ENCODE data around the gene BRAF. TPM values are rescaled to one million over a fixed set of nuclear protein-coding genes. Genes with fewer than 3 reads are reported as not detected.
"Not testable (repeated sequence)": the region's sequence is repeated elsewhere in the genome, so short reads cannot be mapped to it uniquely, and the experiment has no call there.

BRAF gene
- total RNA-seq, 1 donor from 2014 or later, result 34.7 TPM

DNA sequence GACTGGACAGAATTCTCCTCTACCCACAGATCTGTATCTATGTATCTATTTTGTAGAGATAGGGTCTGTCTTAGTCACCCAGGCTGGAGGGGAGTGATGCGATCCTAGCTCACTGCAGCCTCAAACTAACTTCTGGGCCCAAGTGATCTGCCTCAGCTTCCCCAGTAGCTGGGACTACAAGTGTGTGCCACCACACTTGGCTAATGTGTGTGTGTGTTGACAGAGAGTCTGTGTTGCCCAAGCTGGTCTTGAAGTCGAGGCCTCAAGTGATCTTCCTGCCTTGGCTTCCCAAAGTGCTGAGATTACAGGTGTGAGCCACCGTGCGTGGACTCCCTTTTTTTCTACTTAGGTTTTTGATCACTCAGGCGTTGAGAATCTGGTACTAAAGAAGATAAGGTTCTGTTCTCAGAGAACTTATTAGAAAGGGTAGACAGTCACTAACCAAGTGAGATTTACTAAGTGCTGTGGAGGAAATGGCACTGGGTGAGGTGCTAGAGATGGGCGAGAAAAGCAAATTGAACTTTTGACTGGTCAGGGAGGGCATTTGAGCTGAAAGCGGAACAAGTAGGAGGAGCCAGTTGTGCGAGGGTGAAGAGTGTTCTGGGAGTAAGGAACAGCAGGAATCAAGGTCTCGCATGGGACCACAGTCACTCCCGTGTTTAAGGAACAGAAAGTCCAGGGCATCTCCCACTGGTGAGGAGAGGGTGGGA, 210.2 kb downstream of the BRAF start:
- no peak for DNase-seq (ENCODE audit: low spot score)

DNA sequence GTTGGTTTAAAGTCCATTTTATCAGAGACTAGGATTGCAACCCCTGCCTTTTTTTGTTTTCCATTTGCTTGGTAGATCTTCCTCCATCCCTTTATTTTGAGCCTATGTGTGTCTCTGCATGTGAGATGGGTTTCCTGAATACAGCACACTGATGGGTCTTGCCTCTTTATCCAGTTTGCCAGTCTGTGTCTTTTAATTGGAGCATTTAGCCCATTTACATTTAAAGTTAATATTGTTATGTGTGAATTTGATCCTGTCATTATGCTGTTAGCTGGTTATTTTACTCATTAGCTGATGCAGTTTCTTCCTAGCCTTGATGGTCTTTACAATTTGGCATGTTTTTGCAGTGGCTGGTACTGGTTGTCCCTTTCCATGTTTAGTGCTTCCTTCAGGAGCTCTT, 212.3 kb downstream of the BRAF start:
- DNase-seq (ENCODE audit: low spot score), result not testable (repeated sequence)

- not testable (repeated sequence) for DNase-seq (ENCODE audit: low spot score)
Measured at GRCh38 chr7:140708764-140709163, 216.0 kb downstream of the BRAF start.

DNA sequence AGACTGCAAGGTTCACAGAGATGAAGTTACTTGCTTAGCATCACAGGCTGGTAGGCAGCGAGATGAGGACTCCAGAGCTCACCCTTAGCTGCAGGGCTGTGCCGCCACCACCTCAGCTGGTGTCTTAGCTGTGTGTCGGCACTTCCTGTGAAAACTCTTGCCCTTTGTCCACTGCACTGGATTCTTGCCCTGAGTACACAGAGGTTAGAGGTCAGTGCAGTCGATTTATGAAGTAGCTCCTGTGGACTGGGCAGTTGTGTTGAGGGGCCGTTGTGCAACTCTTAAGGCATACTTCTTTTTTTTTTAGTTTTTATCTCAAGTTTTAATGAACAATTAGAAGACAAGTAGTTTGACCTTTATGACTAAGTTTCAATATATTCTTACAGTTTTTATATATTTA, 217.6 kb downstream of the BRAF start:
- DNase-seq (ENCODE audit: low spot score), result no peak

GRCh38 chr7:140704205-140704604, 220.5 kb downstream of the BRAF start:
- no peak for DNase-seq (ENCODE audit: low spot score)

DNA sequence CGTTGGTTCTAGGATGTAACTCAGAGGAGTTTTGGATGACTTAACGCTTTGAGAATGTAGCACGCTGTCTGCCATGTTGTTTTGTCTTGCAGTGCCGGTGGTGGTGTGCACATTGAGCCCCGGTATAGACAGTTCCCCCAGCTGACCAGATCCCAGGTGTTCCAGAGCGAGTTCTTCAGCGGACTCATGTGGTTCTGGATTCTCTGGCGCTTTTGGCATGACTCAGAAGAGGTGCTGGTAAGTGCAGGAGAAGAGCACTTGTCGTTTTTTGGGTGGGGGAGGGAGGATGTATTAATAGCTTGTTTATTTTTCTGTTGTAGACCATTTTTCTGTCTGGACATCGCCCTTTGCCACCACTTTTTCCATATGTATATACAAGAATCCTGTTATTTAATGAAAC, 222.0 kb downstream of the BRAF start:
- DNase-seq (ENCODE audit: low spot score), result no peak

GRCh38 chr7:140698477-140698876, 226.3 kb downstream of the BRAF start:
- peak; percentile 72 for DNase-seq (ENCODE audit: low spot score)

- peak; percentile 89 for DNase-seq (ENCODE audit: low spot score)
Measured at GRCh38 chr7:140697447-140698143, 227.1 kb downstream of the BRAF start.

DNA sequence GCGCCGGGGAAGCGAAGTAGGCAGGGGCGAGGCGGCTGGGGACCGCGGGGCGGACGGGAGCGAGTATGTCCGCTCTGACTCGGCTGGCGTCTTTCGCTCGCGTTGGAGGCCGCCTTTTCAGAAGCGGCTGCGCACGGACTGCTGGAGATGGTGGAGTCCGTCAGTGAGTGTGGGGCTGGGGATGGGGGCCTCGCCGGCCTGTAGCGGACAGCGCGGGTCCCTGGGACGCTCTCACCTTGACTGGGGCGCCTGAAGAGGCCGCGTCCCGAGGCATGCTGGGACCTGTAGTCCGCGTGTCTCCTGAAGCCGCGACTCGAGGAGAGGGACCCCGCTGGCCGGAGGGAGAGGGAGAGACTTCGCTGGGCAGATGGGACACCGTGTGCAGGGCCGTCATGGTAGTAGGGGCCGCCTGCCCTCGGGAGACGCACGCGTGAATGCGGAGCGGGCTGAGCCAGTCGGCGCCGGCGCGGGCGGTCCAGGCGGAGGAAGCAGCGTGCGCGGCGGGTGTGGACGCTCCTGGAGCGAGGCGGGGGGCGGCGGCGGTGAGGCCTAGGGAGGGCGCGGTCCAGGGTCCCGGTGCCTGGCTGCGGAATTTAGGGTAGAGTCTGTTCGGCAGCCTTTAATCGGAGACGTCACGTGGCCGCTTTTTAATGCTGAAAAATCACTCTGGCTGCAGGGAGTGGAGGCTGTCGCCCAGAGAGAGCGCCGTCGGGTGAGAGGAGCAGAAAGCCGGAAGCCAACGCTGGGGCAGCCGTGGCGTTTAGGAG, 227.9 kb downstream of the BRAF start, which contains the start of gene NDUFB2:
TSS of gene NDUFB2 (plus strand) at position 29 of the 767 bp plus-strand sequence. CDS start at position 66, 37 bp downstream.
- peak; percentile 98 for DNase-seq (ENCODE audit: low spot score)

DNA sequence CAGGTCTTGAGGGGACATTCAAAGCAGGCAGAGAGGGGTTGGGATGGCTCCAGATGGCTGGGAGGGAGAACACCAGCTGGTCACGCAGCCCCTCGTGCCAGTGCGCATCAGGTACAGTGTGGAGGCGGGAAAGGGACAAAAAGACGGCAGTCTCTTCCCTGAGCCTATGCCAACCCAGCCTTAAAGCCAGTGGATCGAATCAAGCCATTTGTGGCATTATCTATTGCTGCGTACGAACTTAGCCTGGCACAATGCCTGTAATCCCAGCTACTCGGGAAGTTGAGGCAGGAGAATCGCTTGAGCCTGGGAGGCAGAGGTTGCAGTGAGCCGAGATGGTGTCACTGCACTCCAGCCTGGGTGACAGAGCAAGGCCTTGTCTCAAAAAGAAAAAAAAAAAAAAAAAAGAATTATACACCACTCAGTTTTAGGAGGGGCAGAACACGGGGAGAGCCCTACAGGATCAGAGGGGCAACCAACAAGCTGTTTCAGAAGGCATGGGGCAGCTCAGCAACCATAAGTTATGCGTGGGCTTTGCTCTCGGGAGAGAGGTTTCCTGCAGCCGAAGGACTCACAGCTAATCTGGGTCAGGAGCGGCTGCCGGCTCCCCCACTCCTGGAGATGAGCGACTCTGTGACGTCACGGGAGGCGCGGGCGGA, 228.6 kb downstream of the BRAF start:
- DNase-seq (ENCODE audit: low spot score), result no peak

DNA sequence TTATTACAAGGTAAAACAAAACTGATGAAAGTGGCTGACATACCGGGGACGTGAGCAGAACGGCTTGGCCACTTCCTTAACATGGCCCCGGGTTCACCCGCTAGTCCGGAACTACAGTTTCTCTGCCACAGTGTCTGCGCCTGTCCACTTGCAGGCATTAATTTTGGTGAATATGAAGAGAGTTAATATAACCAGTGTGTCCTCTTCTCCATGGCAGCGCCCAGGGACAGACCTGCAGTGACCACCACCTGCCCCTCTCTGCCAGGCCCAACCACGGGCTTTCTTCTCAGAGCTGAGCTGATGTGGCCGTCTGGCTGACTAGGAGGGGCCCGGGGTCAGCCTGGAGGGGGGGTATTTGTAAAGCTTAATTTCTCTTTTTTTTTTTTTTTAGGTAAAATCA, 229.3 kb downstream of the BRAF start:
- peak; percentile 30 for DNase-seq (ENCODE audit: low spot score)

DNA sequence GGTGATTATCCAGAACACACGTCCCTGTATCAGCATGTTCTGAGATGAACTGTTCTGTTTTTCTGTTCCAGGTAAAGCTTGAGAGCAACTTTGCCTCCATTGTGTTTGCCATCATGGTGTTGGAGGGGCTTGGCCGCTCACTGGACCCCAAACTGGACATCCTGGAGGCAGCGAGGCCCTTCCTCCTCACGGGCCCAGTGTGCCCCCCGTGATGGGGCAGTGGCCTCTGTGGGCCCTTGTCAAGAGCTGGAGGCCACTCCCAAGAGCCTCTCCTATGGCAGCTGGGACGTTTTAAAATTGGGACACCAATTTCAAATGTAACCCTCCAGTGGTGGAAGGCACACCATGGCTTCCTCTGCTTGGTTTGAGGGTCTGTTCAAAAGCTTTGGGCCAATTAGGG, 230.1 kb downstream of the BRAF start:
- DNase-seq (ENCODE audit: low spot score), result peak; percentile 37

- peak; percentile 85 for DNase-seq (ENCODE audit: low spot score)
Measured at GRCh38 chr7:140693849-140694248, 230.9 kb downstream of the BRAF start.

DNA sequence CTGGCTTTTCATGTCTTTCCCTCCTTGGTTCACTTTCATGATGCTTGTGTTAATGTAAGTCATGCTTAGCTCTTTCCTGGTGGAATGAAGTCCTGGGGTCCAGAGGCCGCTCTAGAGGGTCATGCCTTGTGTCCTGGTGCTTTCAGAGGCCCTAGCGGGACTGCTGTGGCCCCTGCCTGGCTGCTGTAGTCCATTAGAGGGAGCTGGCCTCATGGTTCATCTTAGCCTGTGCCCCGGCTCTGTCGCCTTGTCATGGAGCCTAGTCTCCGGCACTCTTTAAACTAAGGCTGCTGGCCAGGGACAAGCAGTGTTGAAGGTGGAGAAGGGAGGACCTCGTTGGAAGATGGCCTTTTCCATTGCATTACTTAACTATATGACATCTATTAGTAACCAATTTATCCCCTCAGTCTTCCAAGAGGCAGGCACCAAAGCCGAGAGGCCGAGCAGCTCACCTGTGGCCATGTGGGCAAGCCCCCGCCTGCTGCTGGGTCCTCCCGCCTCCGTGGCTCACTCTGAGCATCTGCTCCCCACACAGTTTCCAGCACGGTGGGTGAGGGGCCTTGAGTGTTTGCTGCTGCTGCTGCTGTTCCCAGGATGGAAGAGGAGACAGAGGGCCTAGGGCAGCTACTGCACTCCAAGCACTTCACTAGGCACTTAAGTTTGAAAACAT, 233.2 kb downstream of the BRAF start:
- peak; percentile 72 for DNase-seq (ENCODE audit: low spot score)

GRCh38 chr7:140689199-140690152, 235.3 kb downstream of the BRAF start:
- peak; percentile 72 for DNase-seq (ENCODE audit: low spot score)

- peak; percentile 60 for DNase-seq (ENCODE audit: low spot score)
Measured at GRCh38 chr7:140688341-140688740, 236.4 kb downstream of the BRAF start.

DNA sequence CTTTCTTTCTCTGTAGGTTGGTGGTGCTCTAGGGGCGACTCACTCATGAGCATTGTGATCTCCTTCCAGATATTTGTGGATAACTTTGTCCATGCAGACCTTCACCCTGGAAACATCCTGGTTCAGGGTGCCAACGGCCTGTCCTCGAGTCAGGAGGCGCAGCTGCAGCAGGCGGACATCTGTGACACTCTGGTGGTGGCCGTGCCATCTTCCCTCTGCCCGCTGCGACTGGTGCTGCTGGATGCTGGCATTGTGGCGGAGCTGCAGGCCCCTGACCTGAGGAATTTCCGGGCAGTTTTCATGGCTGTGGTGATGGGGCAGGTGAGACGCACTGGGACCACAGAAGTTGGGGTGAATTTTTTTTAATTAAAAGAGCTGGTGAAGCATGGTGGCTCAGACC, 237.8 kb downstream of the BRAF start:
- DNase-seq (ENCODE audit: low spot score), result peak; percentile 71

- peak; percentile 81 for DNase-seq (ENCODE audit: low spot score)
Measured at GRCh38 chr7:140685407-140686087, 239.2 kb downstream of the BRAF start.
